ENCODE measurements around the gene HAX1. TPM values are rescaled to one million over a fixed set of nuclear protein-coding genes. Genes with fewer than 3 reads are reported as not detected.
"Not testable (repeated sequence)": the region's sequence is repeated elsewhere in the genome, so short reads cannot be mapped to it uniquely, and the experiment has no call there.

The HAX1 gene
- total RNA-seq, 3 donors from 2014 or later (not counting 1 experiment from before 2014, with no cell fraction given): 36.5 to 52.8 (median 40.0) TPM

DNA sequence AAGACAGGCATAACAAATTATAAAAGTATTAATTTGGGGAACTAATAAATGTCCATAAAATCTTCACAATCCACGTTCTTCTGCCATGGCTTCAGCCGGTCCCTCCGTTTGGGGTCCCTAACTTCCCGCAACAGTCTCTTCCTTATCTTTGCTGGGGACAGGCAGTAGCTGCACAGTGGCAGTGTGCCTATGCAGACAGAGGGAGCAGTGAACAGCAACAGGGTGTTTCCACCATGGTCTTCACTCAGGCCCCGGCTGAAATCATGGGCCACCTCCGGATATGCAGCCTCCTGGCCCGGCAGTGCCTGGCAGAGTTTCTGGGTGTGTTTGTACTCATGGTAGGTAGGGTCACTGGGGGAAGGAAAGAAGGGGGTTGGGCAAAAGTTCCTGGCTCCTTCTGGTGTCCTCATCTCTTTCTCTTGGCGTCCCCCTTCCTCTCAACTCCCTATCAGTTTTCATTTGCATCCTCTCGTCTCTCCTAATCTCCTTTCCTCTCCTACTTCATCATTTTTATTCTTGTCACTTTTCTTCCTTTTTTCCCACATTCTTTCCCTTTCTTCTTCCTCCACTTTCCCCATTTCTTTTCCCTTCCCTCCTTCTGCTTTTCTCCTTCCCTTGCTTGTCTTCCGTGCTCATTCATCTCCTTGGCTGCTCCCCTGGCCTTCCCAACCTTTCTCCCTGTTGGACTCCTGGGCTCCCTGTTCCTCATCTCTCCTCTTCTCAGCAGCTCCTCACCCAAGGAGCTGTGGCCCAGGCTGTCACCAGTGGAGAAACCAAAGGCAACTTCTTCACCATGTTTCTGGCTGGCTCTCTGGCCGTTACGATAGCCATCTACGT is 40.0 kb downstream of the HAX1 start:
- H3K9me3 Mint-ChIP-seq; H3K27me3 Mint-ChIP-seq (ENCODE audit: low read depth in 2 of 2); H3K36me3 Mint-ChIP-seq; H3K27me3 ChIP-seq (ENCODE audit: control insufficient read depth, insufficient read depth, low read length); H3K4me3 ChIP-seq (ENCODE audit: low read length); ATAC-seq; H3K27ac Mint-ChIP-seq; H3K9me3 ChIP-seq (ENCODE audit: control insufficient read depth, insufficient read depth, low read length); intact Hi-C loops (cut with micrococcal nuclease); DNase-seq; H3K27ac ChIP-seq (ENCODE audit: low read length); H3K4me1 ChIP-seq (ENCODE audit: control insufficient read depth, insufficient read depth, low read length); H3K4me3 Mint-ChIP-seq; H3K36me3 ChIP-seq (ENCODE audit: control insufficient read depth, insufficient read depth, low read length); H3K4me1 Mint-ChIP-seq: not testable (repeated sequence)
- 84% methylated on average over 9 of the region's 13 CpGs for WGBS (ENCODE audit: insufficient coverage)

DNA sequence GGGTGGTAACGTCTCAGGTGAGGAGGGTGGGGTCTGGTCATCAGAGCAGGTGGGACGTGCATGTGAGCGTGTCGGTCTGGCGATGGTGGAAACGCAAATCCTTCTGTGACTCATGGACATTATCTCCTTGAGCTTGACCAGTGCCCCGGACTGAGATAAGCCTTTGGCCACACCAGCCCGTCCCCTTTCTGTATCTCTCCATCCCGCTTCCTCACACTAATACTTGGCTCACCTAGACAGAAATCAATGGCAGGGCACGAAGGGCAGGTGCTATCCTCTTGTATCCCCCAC is 40.6 kb downstream of the HAX1 start:
- Mint-ChIP-seq H3K36me3 (no peaks in the 10 kb centered on the region), H3K27ac (no peak overlapping the region), H3K27me3 (ENCODE audit: low read depth in 2 of 2) (peaks cover 8 to 11% of the 10 kb centered on the region in 2 donors), H3K4me1 (no peaks in the 10 kb centered on the region), H3K4me3 (no peak overlapping the region), H3K9me3 (no peaks in the 10 kb centered on the region)
- H3K4me3 ChIP-seq (ENCODE audit: low read length): no peak overlapping the region
- DNase-seq: no peak
- H3K36me3 ChIP-seq (ENCODE audit: control insufficient read depth, insufficient read depth, low read length): no peaks in the 10 kb centered on the region
- no peak overlapping the region for H3K27ac ChIP-seq (ENCODE audit: low read length)
- intact Hi-C loops (cut with micrococcal nuclease): no loop called here
- TF ChIP-seq, protein P1, sequence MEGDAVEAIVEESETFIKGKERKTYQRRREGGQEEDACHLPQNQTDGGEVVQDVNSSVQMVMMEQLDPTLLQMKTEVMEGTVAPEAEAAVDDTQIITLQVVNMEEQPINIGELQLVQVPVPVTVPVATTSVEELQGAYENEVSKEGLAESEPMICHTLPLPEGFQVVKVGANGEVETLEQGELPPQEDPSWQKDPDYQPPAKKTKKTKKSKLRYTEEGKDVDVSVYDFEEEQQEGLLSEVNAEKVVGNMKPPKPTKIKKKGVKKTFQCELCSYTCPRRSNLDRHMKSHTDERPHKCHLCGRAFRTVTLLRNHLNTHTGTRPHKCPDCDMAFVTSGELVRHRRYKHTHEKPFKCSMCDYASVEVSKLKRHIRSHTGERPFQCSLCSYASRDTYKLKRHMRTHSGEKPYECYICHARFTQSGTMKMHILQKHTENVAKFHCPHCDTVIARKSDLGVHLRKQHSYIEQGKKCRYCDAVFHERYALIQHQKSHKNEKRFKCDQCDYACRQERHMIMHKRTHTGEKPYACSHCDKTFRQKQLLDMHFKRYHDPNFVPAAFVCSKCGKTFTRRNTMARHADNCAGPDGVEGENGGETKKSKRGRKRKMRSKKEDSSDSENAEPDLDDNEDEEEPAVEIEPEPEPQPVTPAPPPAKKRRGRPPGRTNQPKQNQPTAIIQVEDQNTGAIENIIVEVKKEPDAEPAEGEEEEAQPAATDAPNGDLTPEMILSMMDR (IDR thresholded peaks at IDR 0.05): no peak
- 85% methylated on average over 10 of the region's 10 CpGs for WGBS (ENCODE audit: insufficient coverage)
- no peaks in the 10 kb centered on the region for H3K4me1 ChIP-seq (ENCODE audit: control insufficient read depth, insufficient read depth, low read length)
- ATAC-seq: no peak
- H3K9me3 ChIP-seq (ENCODE audit: control insufficient read depth, insufficient read depth, low read length): no peaks in the 10 kb centered on the region
- H3K27me3 ChIP-seq (ENCODE audit: control insufficient read depth, insufficient read depth, low read length): no peaks in the 10 kb centered on the region

DNA sequence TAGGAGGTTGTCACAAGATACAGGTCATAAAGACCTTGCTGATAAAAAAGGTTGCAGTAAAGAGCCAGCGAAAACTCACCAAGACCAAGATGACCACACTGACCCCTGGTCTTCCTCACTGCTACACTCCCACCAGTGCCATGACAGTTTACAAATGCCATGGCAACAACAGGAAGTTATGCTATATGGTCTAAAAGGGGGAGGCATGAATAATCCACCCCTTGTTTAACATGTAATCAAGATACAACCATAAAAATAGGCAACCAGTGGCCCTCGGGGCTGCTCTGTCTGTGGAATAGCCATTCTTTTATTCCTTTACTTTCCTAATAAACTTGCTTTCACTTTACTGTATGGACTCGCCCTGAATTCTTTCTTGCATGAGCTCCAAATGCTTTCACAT is 41.8 kb downstream of the HAX1 start:
- H3K9me3 Mint-ChIP-seq; ATAC-seq; H3K4me1 ChIP-seq (ENCODE audit: control insufficient read depth, insufficient read depth, low read length); H3K9me3 ChIP-seq (ENCODE audit: control insufficient read depth, insufficient read depth, low read length); H3K27ac Mint-ChIP-seq; DNase-seq; intact Hi-C loops (cut with micrococcal nuclease); H3K4me1 Mint-ChIP-seq; H3K4me3 Mint-ChIP-seq; H3K36me3 Mint-ChIP-seq; H3K36me3 ChIP-seq (ENCODE audit: control insufficient read depth, insufficient read depth, low read length); H3K4me3 ChIP-seq (ENCODE audit: low read length); H3K27ac ChIP-seq (ENCODE audit: low read length); H3K27me3 ChIP-seq (ENCODE audit: control insufficient read depth, insufficient read depth, low read length): not testable (repeated sequence)
- 80% methylated on average over 1 of the region's 3 CpGs for WGBS (ENCODE audit: insufficient coverage)
- peaks cover 11 to 17% of the 10 kb centered on the region in 2 donors for H3K27me3 Mint-ChIP-seq (ENCODE audit: low read depth in 2 of 2)

DNA sequence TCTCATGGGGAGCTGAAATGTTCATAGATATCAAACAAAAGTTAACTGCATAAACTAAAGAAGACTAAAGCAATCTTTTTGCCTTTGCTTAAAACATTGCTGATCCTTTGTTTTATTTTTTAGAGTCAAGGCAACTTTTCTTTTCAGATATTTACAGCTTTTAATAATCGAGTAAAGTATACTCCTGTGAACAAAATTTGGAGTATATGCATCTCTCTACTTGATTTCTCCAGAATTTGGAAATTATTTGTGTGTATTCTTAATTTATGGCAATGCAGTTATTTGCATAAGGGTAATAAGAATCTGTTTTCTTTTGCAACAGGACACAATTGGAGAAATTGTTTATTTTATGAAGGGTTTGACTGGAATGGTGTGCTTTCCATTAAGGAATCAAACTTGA is 44.3 kb downstream of the HAX1 start:
- intact Hi-C loops (cut with micrococcal nuclease): no loop called here
- Mint-ChIP-seq H3K27ac (no peak overlapping the region), H3K4me3 (no peak overlapping the region), H3K4me1 (no peaks in the 10 kb centered on the region), H3K36me3 (no peaks in the 10 kb centered on the region), H3K27me3 (ENCODE audit: low read depth in 2 of 2) (peaks cover 13 to 25% of the 10 kb centered on the region in 2 donors), H3K9me3 (no peaks in the 10 kb centered on the region)
- no peak for ATAC-seq
- H3K4me3 ChIP-seq (ENCODE audit: low read length): no peak overlapping the region
- no CpG with 5 or more reads among the region's 1 CpG for WGBS (ENCODE audit: insufficient coverage)
- no peak overlapping the region for H3K27ac ChIP-seq (ENCODE audit: low read length)
- H3K27me3 ChIP-seq (ENCODE audit: control insufficient read depth, insufficient read depth, low read length): no peaks in the 10 kb centered on the region
- DNase-seq: no peak
- H3K36me3 ChIP-seq (ENCODE audit: control insufficient read depth, insufficient read depth, low read length): no peaks in the 10 kb centered on the region
- no peaks in the 10 kb centered on the region for H3K4me1 ChIP-seq (ENCODE audit: control insufficient read depth, insufficient read depth, low read length)
- TF ChIP-seq, protein P1 (IDR thresholded peaks at IDR 0.05): no peak
- H3K9me3 ChIP-seq (ENCODE audit: control insufficient read depth, insufficient read depth, low read length): no peaks in the 10 kb centered on the region
